Stomach (tissue), 9 donors: Measurements from ENCODE around the gene MYT1. TPM values are rescaled to one million over a fixed set of nuclear protein-coding genes. Genes with fewer than 3 reads are reported as not detected.
"Not testable (repeated sequence)": the region's sequence is repeated elsewhere in the genome, so short reads cannot be mapped to it uniquely, and the experiment has no call there.

Experiments used
- DNase-seq, 2 donors: peaks; one replicate each; pipeline versions ENCODE4 v3.0.0 to v3.0.0-alpha.2; 2013 to 2019
- H3K27ac ChIP-seq, 5 donors: fragments of 200-600 bp in 4 of 5; sonication (generic) in 4 of 5; one replicate each; pipeline ENCODE4 v1.5.1; 2013 to 2019; ENCODE audit warnings: mild to moderate bottlenecking in 1 of 5, moderate library complexity in 1 of 5
- H3K27me3 ChIP-seq, 3 donors: fragments of 200-600 bp; sonication (generic); one replicate each; pipeline ENCODE4 v1.5.1; 2017 to 2019; ENCODE audit warnings: mixed run types in 1 of 3
- H3K36me3 ChIP-seq, 4 donors: fragments of 200-600 bp; sonication (generic); 1 replicate in 3 of 4; 2 replicates in 1 of 4; pipeline ENCODE4 v1.5.1; 2016 to 2019
- H3K4me1 ChIP-seq, 4 donors: fragments of 200-600 bp; sonication (generic); one replicate each; pipeline ENCODE4 v1.5.1; 2016 to 2019
- H3K4me3 ChIP-seq, 4 donors: fragments of 200-600 bp; sonication (generic) in 3 of 4; one replicate each; pipeline ENCODE4 v1.5.1; 2016 to 2019; ENCODE audit warnings: mild to moderate bottlenecking in 1 of 4
- H3K9me3 ChIP-seq, 4 donors: fragments of 200-600 bp; sonication (generic); one replicate each; pipeline ENCODE4 v1.5.1; 2016 to 2019
- CTCF ChIP-seq, 7 experiments: fragments of 450-650 bp in 4 of 7; fragments of 200-600 bp in 3 of 7; sonication (generic) in 3 of 7; IDR thresholded peaks; one replicate each; pipeline ENCODE4 v1.5.1; 2016 to 2019; ENCODE audit warnings: antibody characterized with exemption in 7 of 7, control low read depth in 2 of 7, mild to moderate bottlenecking in 1 of 7
- EP300 ChIP-seq: sonication (generic); formaldehyde crosslinking; IDR thresholded peaks from one replicate; pipeline ENCODE4 v1.6.1; 2017; ENCODE audit warnings: antibody characterized with exemption
- POLR2A ChIP-seq, 4 donors: fragments of 450-650 bp; IDR thresholded peaks; one replicate each; pipeline ENCODE4 v1.6.1; 2016; ENCODE audit warnings: antibody characterized with exemption in 4 of 4, control low read depth in 2 of 4, mild to moderate bottlenecking in 1 of 4, moderate library complexity in 1 of 4
- POLR2AphosphoS5 ChIP-seq, 3 donors: sonication (generic); formaldehyde crosslinking; IDR thresholded peaks; one replicate each; pipeline ENCODE4 v1.6.1; 2016; ENCODE audit warnings: antibody characterized with exemption in 3 of 3
- WGBS, 5 donors: extraction: QIAGEN DNeasy Blood & Tissue Kit in 3 of 5; methylation state at CpG; one replicate each; pipeline versions ENCODE4 v1.1.5 to v1.1.7; 2013 to 2018; 5-methylcytosine and 5-hydroxymethylcytosine counted together
- intact Hi-C: fragments of 100-400 bp; cut with DNase I; formaldehyde crosslinking; loops from one replicate; pipeline ENCODE4 v1.15.1; 2023; ENCODE audit warnings: low total_unique reads
- polyA plus RNA-seq, 3 donors: library from polyadenylated mRNA; stranded (reverse); fragments of 200-250 nt; gene quantifications; one replicate each; pipeline ENCODE4 v1.2.3, GENCODE V29; 2013
- small RNA-seq, 4 donors: library from RNA; depleted of rRNA; stranded (forward); fragments of <200 nt; gene quantifications; one replicate each; pipeline ENCODE3, GENCODE V24; 2016
- total RNA-seq, 5 donors: library from RNA; depleted of rRNA; stranded (reverse); fragments of >200 nt; gene quantifications; one replicate each; pipeline versions ENCODE4 v1.1.0 to v1.2.3, GENCODE V29; 2014 to 2016
- donor health status: healthy with polysubstance abuse.
- donor health status: Bipolar disorder and iron deficiency.
- donor health status: healthy.

MYT1 gene
- total and polyA plus RNA-seq, 8 donors = 0.08 to 0.55 (median 0.25) TPM; not detected in 5

GRCh38 chr20:64280460-64280843 is 116.2 kb downstream of the MYT1 start:
- no peaks in the 10 kb centered on the region for H3K9me3 ChIP-seq
- H3K27me3 ChIP-seq = no peaks in the 10 kb centered on the region
- no peak overlapping the region for H3K4me3 ChIP-seq
- TF ChIP-seq POLR2A (IDR thresholded peaks at IDR 0.05) (no peak), EP300 (no peak), POLR2AphosphoS5 (IDR thresholded peaks at IDR 0.05) (no peak), CTCF (IDR thresholded peaks at IDR 0.05) (no peak)
- H3K36me3 ChIP-seq = peaks cover 0 to 6% (median 2%) of the 10 kb centered on the region in 4 donors
- no peak for DNase-seq
- no peaks in the 10 kb centered on the region for H3K4me1 ChIP-seq
- intact Hi-C loops = no loop called here
- no peak overlapping the region for H3K27ac ChIP-seq
- WGBS, 5 donors = 69 to 79% (median 73%) methylated on average over 3 of the region's 3 CpGs

- Histone ChIP-seq H3K4me1 (no peaks in the 10 kb centered on the region), H3K27ac (no peak overlapping the region), H3K4me3 (no peak overlapping the region), H3K27me3 (no peaks in the 10 kb centered on the region), H3K36me3 (no peaks in the 10 kb centered on the region), H3K9me3 (peaks cover 0 to 8% (median 0%) of the 10 kb centered on the region in 4 donors)
- intact Hi-C loops = no loop called here
- no peak for DNase-seq
- 52 to 68% (median 57%) methylated on average over 4 of the region's 4 CpGs for WGBS, 5 donors
- TF ChIP-seq EP300 (no peak), POLR2AphosphoS5 (IDR thresholded peaks at IDR 0.05) (no peak), CTCF (IDR thresholded peaks at IDR 0.05) (no peak), POLR2A (IDR thresholded peaks at IDR 0.05) (no peak)
Observed at GRCh38 chr20:64283646-64284045, 119.4 kb downstream of the MYT1 start.

- H3K27me3 ChIP-seq, H3K9me3 ChIP-seq, H3K27ac ChIP-seq, H3K4me3 ChIP-seq, H3K4me1 ChIP-seq, intact Hi-C loops, H3K36me3 ChIP-seq: not testable (repeated sequence)
- WGBS, 5 donors = 77 to 83% (median 82%) methylated on average over 26 to 46 of the region's 46 CpGs
- peak; percentile 69 for DNase-seq
- peak in 5 of 7 experiments; percentile 30 to 68 (median 54) for TF ChIP-seq CTCF (IDR thresholded peaks at IDR 0.05)
Observed at GRCh38 chr20:64285579-64286446, 121.6 kb downstream of the MYT1 start.

GRCh38 chr20:64286447-64287263 is 122.4 kb downstream of the MYT1 start:
- H3K27ac ChIP-seq, H3K9me3 ChIP-seq, H3K36me3 ChIP-seq, H3K4me1 ChIP-seq, H3K27me3 ChIP-seq, H3K4me3 ChIP-seq, DNase-seq, intact Hi-C loops: not testable (repeated sequence)
- WGBS, 5 donors = 93 to 98% (median 94%) methylated on average over 25 to 30 of the region's 30 CpGs

GRCh38 chr20:64287264-64287590 is 123.0 kb downstream of the MYT1 start:
- H3K9me3 ChIP-seq, H3K4me3 ChIP-seq, H3K27ac ChIP-seq, H3K36me3 ChIP-seq, H3K4me1 ChIP-seq, H3K27me3 ChIP-seq, intact Hi-C loops, DNase-seq: not testable (repeated sequence)
- 87 to 100% (median 96%) methylated on average over 3 of the region's 3 CpGs for WGBS, 5 donors

Small RNA genes lying within 50 kb of the gene (small RNA-seq; reads per million reads assigned to genes)
- 0 reads per million in 4 donors for gene AL137028.2

Other genes with a start within 250 kb of the MYT1 start
- gene UCKL1, start 208.0 kb upstream of the MYT1 start, total RNA-seq = 100 to 1,000 TPM in 1 of 5 donors, 10 to 100 TPM in 4; 20.9 to 107 (median 36.8) TPM
- 10 to 100 TPM; 17.7 to 60.5 (median 24.0) TPM for gene UCKL1, start 208.0 kb upstream of the MYT1 start, polyA plus RNA-seq
- 10 to 100 TPM in 2 of 5 donors, 1 to 10 TPM in 3; 6.1 to 12.1 (median 9.2) TPM for gene ZNF512B, start 194.5 kb upstream of the MYT1 start, total RNA-seq
- gene ZNF512B, start 194.5 kb upstream of the MYT1 start, polyA plus RNA-seq = 1 to 10 TPM; 3.5 to 7.6 (median 6.3) TPM
- 10 to 100 TPM in 2 of 5 donors, 1 to 10 TPM in 3; 2.9 to 68.1 (median 9.4) TPM for gene SAMD10, start 184.8 kb upstream of the MYT1 start, total RNA-seq
- gene SAMD10, start 184.8 kb upstream of the MYT1 start, polyA plus RNA-seq = 1 to 10 TPM; 4.9 to 6.6 (median 6.3) TPM
- gene PRPF6, start 183.3 kb upstream of the MYT1 start, total RNA-seq = 10 to 100 TPM; 30.4 to 67.4 (median 39.7) TPM
- gene PRPF6, start 183.3 kb upstream of the MYT1 start, polyA plus RNA-seq = 10 to 100 TPM; 27.0 to 44.2 (median 39.6) TPM
- gene C20orf204, start 128.3 kb upstream of the MYT1 start, total RNA-seq = 1 to 10 TPM in 1 of 5 donors, not detected in 4; 1.7 TPM
- gene C20orf204, start 128.3 kb upstream of the MYT1 start, polyA plus RNA-seq = 1 to 10 TPM in 2 of 3 donors, under 1 TPM in 1; 0.62 to 3.4 (median 1.4) TPM
- 10 to 100 TPM in 2 of 5 donors, 1 to 10 TPM in 2, under 1 TPM in 1; 0.58 to 26.6 (median 8.9) TPM for gene SOX18, start 114.8 kb upstream of the MYT1 start, total RNA-seq
- 10 to 100 TPM in 1 of 3 donors, 1 to 10 TPM in 2; 6.2 to 15.2 (median 8.4) TPM for gene SOX18, start 114.8 kb upstream of the MYT1 start, polyA plus RNA-seq
- gene TCEA2, start 101.3 kb upstream of the MYT1 start, total RNA-seq = 10 to 100 TPM in 4 of 5 donors, 1 to 10 TPM in 1; 3.1 to 30.7 (median 22.8) TPM
- 10 to 100 TPM; 21.0 to 35.5 (median 30.4) TPM for gene TCEA2, start 101.3 kb upstream of the MYT1 start, polyA plus RNA-seq
- gene RGS19, start 84.9 kb upstream of the MYT1 start, total RNA-seq = 10 to 100 TPM in 1 of 5 donors, 1 to 10 TPM in 1, not detected in 3; 3.1 to 10.1 TPM
- gene RGS19, start 84.9 kb upstream of the MYT1 start, polyA plus RNA-seq = 10 to 100 TPM in 2 of 3 donors, 1 to 10 TPM in 1; 8.1 to 17.2 (median 13.1) TPM
- 1 to 10 TPM in 1 of 5 donors, under 1 TPM in 1, not detected in 3; 0.55 to 4.7 TPM for gene OPRL1, start 84.4 kb upstream of the MYT1 start, total RNA-seq
- under 1 TPM in 2 of 3 donors, not detected in 1; 0.18 to 0.25 TPM for gene OPRL1, start 84.4 kb upstream of the MYT1 start, polyA plus RNA-seq
- gene LKAAEAR1, start 80.1 kb upstream of the MYT1 start, total RNA-seq = not detected
- gene LKAAEAR1, start 80.1 kb upstream of the MYT1 start, polyA plus RNA-seq = under 1 TPM in 1 of 3 donors, not detected in 2; 0.23 TPM
- not detected for gene NPBWR2, start 56.9 kb upstream of the MYT1 start, total RNA-seq
- gene NPBWR2, start 56.9 kb upstream of the MYT1 start, polyA plus RNA-seq = not detected
- 100 to 1,000 TPM in 1 of 5 donors, 10 to 100 TPM in 4; 15.2 to 107 (median 57.4) TPM for gene PCMTD2, start 91.3 kb downstream of the MYT1 start, total RNA-seq
- 10 to 100 TPM; 14.1 to 29.3 (median 23.8) TPM for gene PCMTD2, start 91.3 kb downstream of the MYT1 start, polyA plus RNA-seq